Stimulated activated naive CD8-positive, alpha-beta T cell treated with anti-CD3 and anti-CD28 coated beads, Interleukin-15, amount 100 ng/mL, for 72 hours (primary cell): ENCODE measurements around the gene COL13A1.
A peak's percentile ranks its signal among the peaks of the same experiment; 100 is the strongest.

Experiments used
- ATAC-seq: fragments of 150-1000 bp; cut with Tn5 transposase; 2 replicates; pipeline ENCODE4 v1.10.0; 2021; ENCODE audit warnings: mild to moderate bottlenecking, moderate library complexity
- DNase-seq, 2 donors: peaks; one replicate each; pipeline ENCODE4 v3.0.0; 2021 to 2022
- H3K27ac Mint-ChIP-seq, 2 donors: one replicate each; pipeline ENCODE4 v1.8.0; 2022; ENCODE audit warnings: mild to moderate bottlenecking in 2 of 2, mixed read lengths in 2 of 2, moderate library complexity in 2 of 2
- H3K27me3 Mint-ChIP-seq: one replicate; pipeline ENCODE4 v1.8.0; 2022; ENCODE audit warnings: mixed read lengths
- H3K4me1 Mint-ChIP-seq: one replicate; pipeline ENCODE4 v1.8.0; 2022; ENCODE audit warnings: mild to moderate bottlenecking, mixed read lengths
- H3K4me3 Mint-ChIP-seq, 2 donors: one replicate each; pipeline ENCODE4 v1.8.0; 2022; ENCODE audit warnings: mild to moderate bottlenecking in 2 of 2, mixed read lengths in 2 of 2, moderate library complexity in 1 of 2
- H3K9me3 Mint-ChIP-seq, 2 donors: one replicate each; pipeline ENCODE4 v1.8.0; 2022; ENCODE audit warnings: mixed read lengths in 2 of 2

COL13A1 gene

DNA sequence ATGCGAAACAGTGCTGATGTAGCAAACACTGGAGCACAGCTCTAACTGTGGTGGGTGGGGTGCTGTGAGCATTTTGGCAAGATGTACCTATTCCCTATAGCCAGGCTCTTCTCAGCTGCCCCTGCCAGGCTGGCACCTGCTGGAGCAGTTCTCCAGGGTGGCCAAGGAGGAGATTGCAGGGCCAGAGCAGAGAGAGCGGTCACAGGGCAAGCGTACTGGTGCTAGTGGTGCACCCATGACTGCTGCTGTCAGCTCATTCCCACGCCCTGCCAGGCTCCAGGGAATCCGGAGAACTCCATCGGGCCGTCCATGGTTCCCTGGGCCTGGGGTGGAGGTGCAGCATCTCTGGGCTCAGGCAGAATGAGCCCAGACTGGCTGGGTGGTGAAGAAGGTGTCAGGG lies 2.1 kb downstream of the COL13A1 start:
- DNase-seq, result no peak
- Mint-ChIP-seq H3K4me3 (no peak overlapping the region), H3K4me1 (peaks cover 11% of the 10 kb centered on the region), H3K9me3 (no peaks in the 10 kb centered on the region), H3K27ac (no peak overlapping the region), H3K27me3 (peaks cover 59% of the 10 kb centered on the region)
- no peak for ATAC-seq

GRCh38 chr10:69804775-69805174 lies 3.1 kb downstream of the COL13A1 start:
- peaks cover 51% of the 10 kb centered on the region for H3K27me3 Mint-ChIP-seq
- no peak overlapping the region for H3K27ac Mint-ChIP-seq
- no peak for DNase-seq
- no peaks in the 10 kb centered on the region for H3K9me3 Mint-ChIP-seq
- ATAC-seq, result no peak
- H3K4me1 Mint-ChIP-seq, result peaks cover 11% of the 10 kb centered on the region
- H3K4me3 Mint-ChIP-seq, result no peak overlapping the region

- Mint-ChIP-seq H3K4me1 (peaks cover under 1% of the 10 kb centered on the region), H3K4me3 (no peak overlapping the region), H3K27ac (no peak overlapping the region), H3K27me3 (peaks cover 28% of the 10 kb centered on the region), H3K9me3 (no peaks in the 10 kb centered on the region)
- DNase-seq (no peak), ATAC-seq (no peak)
These were observed 5.4 kb downstream of the COL13A1 start for GRCh38 chr10:69807122-69807521.

DNA sequence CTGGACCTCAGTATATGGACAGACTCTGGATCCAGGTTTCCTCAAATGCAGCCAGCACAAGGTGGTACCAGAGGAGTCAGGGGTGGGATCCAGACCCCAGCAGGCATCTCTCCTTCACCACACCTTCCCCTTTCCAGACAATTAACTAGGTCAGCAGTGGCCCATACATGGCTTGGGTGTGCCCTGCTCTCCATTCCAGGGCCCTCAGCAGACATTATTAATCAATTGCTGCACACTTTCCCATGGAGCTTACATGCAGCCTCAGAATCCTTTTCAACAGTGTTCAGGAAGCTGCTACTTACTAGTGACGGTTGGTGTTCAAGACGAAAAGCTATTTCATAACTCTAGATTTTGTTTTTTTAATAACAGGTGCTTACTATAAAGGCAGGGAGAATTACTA lies 6.0 kb downstream of the COL13A1 start:
- Mint-ChIP-seq H3K27me3 (peaks cover 22% of the 10 kb centered on the region), H3K9me3 (no peaks in the 10 kb centered on the region), H3K4me3 (no peak overlapping the region), H3K4me1 (no peaks in the 10 kb centered on the region), H3K27ac (no peak overlapping the region)
- no peak for ATAC-seq
- no peak for DNase-seq

DNA sequence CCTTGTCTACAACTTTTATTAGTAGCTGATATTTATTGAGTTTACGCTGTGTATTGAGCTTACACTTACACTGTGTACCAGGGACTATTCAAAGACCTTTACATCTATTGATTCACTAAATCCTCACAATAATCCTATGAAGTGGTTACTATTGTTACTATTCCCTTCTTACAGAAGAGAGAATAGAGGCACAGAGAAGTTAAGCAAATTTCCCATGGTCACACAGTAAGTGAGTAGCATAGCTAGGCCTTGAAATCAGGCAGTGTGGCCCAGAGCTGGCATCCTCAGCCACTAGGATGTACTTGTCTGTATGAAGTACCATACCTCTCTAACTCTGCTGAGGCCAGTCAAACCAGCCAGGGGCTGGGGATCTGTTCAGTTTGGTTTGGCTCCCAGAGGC lies 7.6 kb downstream of the COL13A1 start:
- no peaks in the 10 kb centered on the region for H3K9me3 Mint-ChIP-seq
- H3K27ac Mint-ChIP-seq, result no peak overlapping the region
- DNase-seq, result no peak
- H3K27me3 Mint-ChIP-seq, result peaks cover 6% of the 10 kb centered on the region
- H3K4me1 Mint-ChIP-seq, result no peaks in the 10 kb centered on the region
- no peak for ATAC-seq
- no peak overlapping the region for H3K4me3 Mint-ChIP-seq

DNA sequence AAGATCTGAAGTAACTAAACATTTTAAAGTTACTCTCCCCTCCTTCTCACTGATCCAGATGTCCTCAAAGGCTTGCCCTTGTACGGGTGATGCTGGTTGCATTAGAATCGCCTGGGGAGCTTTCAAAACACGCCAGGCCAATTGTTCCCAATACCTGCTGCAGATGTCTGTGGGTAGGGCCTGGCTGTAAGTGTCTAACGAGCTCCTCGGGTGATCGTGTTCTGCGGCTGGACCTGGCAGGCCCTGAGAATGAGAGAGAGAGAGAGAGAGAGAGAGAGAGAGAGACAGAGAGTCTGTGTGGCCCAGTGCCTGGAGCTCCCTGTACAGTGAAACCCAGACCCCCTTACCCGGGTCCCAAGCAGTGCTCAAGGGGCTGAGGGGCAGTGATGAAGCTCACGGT lies 8.4 kb downstream of the COL13A1 start:
- Mint-ChIP-seq H3K4me3 (no peak overlapping the region), H3K4me1 (no peaks in the 10 kb centered on the region), H3K27me3 (no peaks in the 10 kb centered on the region), H3K27ac (peak overlapping the region in 1 of 2 donors; percentile 29), H3K9me3 (no peaks in the 10 kb centered on the region)
- ATAC-seq (no peak), DNase-seq (no peak)

DNA sequence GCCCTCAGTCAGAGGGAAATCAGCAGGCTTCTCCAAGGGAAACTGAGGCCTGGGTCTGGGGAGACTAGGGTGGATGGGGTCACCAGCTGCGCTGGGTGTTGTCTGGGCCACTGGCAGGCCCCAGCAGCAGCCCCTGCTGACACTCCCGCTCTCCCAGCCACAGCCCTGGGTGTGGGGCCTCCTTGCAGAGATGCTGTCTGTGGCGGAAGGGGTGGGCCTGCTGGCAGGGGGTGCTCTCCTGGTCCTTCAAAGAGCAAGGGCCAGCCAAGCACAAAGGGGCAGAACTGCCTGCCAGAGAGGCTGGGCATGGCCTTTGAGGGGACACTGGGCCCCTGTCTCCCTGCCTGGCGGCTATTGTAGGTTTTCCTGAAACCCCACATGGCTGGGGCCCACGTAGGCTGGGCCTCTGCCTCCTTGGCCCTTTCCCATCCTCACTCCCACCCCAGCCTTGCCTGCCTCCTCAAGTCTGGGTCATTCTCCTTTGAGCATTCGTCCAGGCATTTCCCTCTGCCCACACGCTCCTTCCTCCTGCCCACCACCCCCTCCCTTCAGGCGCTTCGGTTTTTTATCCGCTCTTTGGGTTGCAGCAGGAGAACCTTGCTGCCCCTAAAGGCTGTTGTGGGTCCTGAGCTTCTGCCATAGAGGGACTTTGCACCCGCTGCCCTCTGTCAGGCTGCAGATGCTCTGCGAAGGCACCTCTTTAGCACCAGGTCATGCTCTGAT lies 9.1 kb downstream of the COL13A1 start:
- Mint-ChIP-seq H3K27ac (no peak overlapping the region), H3K27me3 (peaks cover 3% of the 10 kb centered on the region), H3K4me1 (no peaks in the 10 kb centered on the region), H3K4me3 (no peak overlapping the region), H3K9me3 (no peaks in the 10 kb centered on the region)
- no peak for ATAC-seq
- DNase-seq, result no peak

- DNase-seq (no peak), ATAC-seq (no peak)
- peaks cover 0 to under 1% of the 10 kb centered on the region in 2 donors for H3K9me3 Mint-ChIP-seq
- H3K4me1 Mint-ChIP-seq, result peaks cover 15% of the 10 kb centered on the region
- peaks cover 25% of the 10 kb centered on the region for H3K27me3 Mint-ChIP-seq
- no peak overlapping the region for H3K27ac Mint-ChIP-seq
- H3K4me3 Mint-ChIP-seq, result no peak overlapping the region
These were observed 11.9 kb downstream of the COL13A1 start for GRCh38 chr10:69813632-69814031.

- no peak for ATAC-seq
- Mint-ChIP-seq H3K27ac (no peak overlapping the region), H3K9me3 (peaks cover 0 to 6% of the 10 kb centered on the region in 2 donors), H3K4me3 (no peak overlapping the region), H3K27me3 (peaks cover 25% of the 10 kb centered on the region), H3K4me1 (peaks cover 15% of the 10 kb centered on the region)
- DNase-seq, result no peak
These were observed 12.5 kb downstream of the COL13A1 start for GRCh38 chr10:69814251-69814650.

DNA sequence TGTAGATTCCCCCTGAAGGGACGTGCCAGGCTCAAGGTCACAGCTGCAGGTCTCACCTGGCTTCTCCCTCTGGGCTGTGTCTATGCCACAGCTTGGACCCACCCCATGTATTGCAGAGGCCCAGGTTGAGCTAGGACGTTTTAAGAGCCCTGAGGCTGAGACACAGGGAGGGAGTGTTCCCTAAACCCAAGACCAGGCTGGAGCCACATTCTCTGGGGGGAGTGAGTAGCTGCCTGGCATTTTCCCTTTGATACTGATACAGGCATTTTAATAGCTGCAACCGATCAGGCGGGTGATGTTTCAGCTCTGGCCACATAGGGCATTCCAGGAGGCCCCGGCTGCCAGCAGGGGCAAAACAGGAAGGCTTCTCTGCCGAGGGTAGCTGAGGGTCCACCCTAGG lies 13.4 kb downstream of the COL13A1 start:
- peaks cover 25% of the 10 kb centered on the region for H3K27me3 Mint-ChIP-seq
- DNase-seq, result no peak
- no peak for ATAC-seq
- H3K27ac Mint-ChIP-seq, result no peak overlapping the region
- H3K4me3 Mint-ChIP-seq, result no peak overlapping the region
- H3K9me3 Mint-ChIP-seq, result peaks cover 7 to 12% of the 10 kb centered on the region in 2 donors
- peaks cover 21% of the 10 kb centered on the region for H3K4me1 Mint-ChIP-seq

- peaks cover 25% of the 10 kb centered on the region for H3K27me3 Mint-ChIP-seq
- H3K4me3 Mint-ChIP-seq, result no peak overlapping the region
- H3K4me1 Mint-ChIP-seq, result peaks cover 29% of the 10 kb centered on the region
- no peak for ATAC-seq
- DNase-seq, result no peak
- H3K27ac Mint-ChIP-seq, result no peak overlapping the region
- peaks cover 13 to 15% of the 10 kb centered on the region in 2 donors for H3K9me3 Mint-ChIP-seq
These were observed 14.8 kb downstream of the COL13A1 start for GRCh38 chr10:69816521-69816920.

- DNase-seq (no peak), ATAC-seq (no peak)
- Mint-ChIP-seq H3K4me1 (peaks cover 29% of the 10 kb centered on the region), H3K4me3 (peak overlapping the region in 1 of 2 donors; percentile 8), H3K9me3 (peaks cover 13 to 15% of the 10 kb centered on the region in 2 donors), H3K27ac (peak overlapping the region in 1 of 2 donors; percentile 42), H3K27me3 (peaks cover 25% of the 10 kb centered on the region)
These were observed 15.4 kb downstream of the COL13A1 start for GRCh38 chr10:69817078-69817581.

GRCh38 chr10:69818676-69819239 lies 17.1 kb downstream of the COL13A1 start:
- H3K27me3 Mint-ChIP-seq, result peaks cover 25% of the 10 kb centered on the region
- peaks cover 13 to 15% of the 10 kb centered on the region in 2 donors for H3K9me3 Mint-ChIP-seq
- ATAC-seq (no peak), DNase-seq (no peak)
- H3K4me1 Mint-ChIP-seq, result peaks cover 29% of the 10 kb centered on the region
- H3K27ac Mint-ChIP-seq, result no peak overlapping the region
- H3K4me3 Mint-ChIP-seq, result no peak overlapping the region

- Mint-ChIP-seq H3K4me1 (peaks cover 29% of the 10 kb centered on the region), H3K9me3 (peaks cover 13 to 15% of the 10 kb centered on the region in 2 donors), H3K4me3 (no peak overlapping the region), H3K27me3 (peaks cover 25% of the 10 kb centered on the region), H3K27ac (peak overlapping the region; percentile 62 to 67)
- DNase-seq, result no peak
- peak; percentile 49 for ATAC-seq
These were observed 18.2 kb downstream of the COL13A1 start for GRCh38 chr10:69819716-69820506.

GRCh38 chr10:69820817-69821216 lies 19.1 kb downstream of the COL13A1 start:
- no peak for DNase-seq
- ATAC-seq, result no peak
- Mint-ChIP-seq H3K27ac (no peak overlapping the region), H3K27me3 (peaks cover 23% of the 10 kb centered on the region), H3K4me1 (peaks cover 29% of the 10 kb centered on the region), H3K4me3 (no peak overlapping the region), H3K9me3 (peaks cover 13 to 15% of the 10 kb centered on the region in 2 donors)

GRCh38 chr10:69825604-69826003 lies 23.9 kb downstream of the COL13A1 start:
- no peak overlapping the region for H3K27ac Mint-ChIP-seq
- no peak for ATAC-seq
- peaks cover 3% of the 10 kb centered on the region for H3K4me1 Mint-ChIP-seq
- H3K27me3 Mint-ChIP-seq, result peaks cover 29% of the 10 kb centered on the region
- H3K9me3 Mint-ChIP-seq, result peaks cover 0 to 3% of the 10 kb centered on the region in 2 donors
- no peak overlapping the region for H3K4me3 Mint-ChIP-seq
- DNase-seq, result no peak
